Coronary artery (tissue), 2 donors: ENCODE data around the gene FALEC.
A peak's percentile ranks its signal among the peaks of the same experiment; 100 is the strongest.

Experiments used
- DNase-seq: peaks from one replicate; pipeline ENCODE4 v3.0.0-alpha.2; 2017; ENCODE audit warnings: low spot score
- H3K27ac ChIP-seq, 2 donors: fragments of 200-600 bp; sonication (generic); one replicate each; pipeline ENCODE4 v1.5.1; 2016 to 2019
- H3K4me3 ChIP-seq: fragments of 200-600 bp; sonication (generic); 2 replicates; pipeline ENCODE4 v1.5.1; 2016; ENCODE audit warnings: mild to moderate bottlenecking, moderate library complexity
- TF ChIP-seq, protein P1 (sequence below): fragments of 200-600 bp; sonication (generic); IDR thresholded peaks from one replicate; pipeline ENCODE4 v1.5.1; 2019; ENCODE audit warnings: antibody characterized with exemption

Gene FALEC

DNA sequence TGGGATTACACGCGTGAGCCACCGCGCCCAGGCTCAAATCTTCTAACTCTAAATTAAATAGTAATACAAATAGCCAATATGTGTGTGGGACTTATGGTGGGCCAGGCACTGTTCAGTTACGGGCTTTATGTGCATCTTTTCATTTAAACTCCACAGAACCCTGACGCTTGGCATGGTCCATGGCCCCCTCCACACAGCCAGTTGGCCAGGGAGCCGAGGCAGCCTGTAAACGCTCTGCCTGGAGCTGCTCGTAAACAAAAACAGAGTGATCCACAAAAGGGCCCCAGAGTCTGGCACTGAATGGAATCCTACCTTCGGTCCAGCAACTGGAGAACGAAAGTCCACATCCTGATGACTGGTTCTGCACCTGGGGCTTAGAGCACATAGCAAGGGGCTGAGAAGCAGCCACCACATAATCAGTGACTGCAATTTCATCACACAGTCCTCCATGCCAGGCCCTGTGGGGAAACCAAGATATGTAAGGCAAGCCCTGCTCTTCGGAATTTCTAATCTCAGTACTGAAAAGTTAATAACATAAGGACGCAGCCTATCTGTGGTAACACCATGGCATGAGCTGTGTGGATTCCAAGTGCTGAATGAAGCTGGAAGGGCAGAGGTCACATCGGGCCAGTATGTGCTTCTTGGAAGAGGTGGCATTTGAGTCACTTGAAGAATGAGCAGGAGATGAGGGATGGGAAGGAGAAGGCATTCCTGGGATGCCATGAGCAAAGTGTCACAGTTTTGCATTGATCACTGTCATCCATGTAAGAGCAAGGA lies 20.1 kb downstream of the FALEC start:
- TF ChIP-seq, protein P1, sequence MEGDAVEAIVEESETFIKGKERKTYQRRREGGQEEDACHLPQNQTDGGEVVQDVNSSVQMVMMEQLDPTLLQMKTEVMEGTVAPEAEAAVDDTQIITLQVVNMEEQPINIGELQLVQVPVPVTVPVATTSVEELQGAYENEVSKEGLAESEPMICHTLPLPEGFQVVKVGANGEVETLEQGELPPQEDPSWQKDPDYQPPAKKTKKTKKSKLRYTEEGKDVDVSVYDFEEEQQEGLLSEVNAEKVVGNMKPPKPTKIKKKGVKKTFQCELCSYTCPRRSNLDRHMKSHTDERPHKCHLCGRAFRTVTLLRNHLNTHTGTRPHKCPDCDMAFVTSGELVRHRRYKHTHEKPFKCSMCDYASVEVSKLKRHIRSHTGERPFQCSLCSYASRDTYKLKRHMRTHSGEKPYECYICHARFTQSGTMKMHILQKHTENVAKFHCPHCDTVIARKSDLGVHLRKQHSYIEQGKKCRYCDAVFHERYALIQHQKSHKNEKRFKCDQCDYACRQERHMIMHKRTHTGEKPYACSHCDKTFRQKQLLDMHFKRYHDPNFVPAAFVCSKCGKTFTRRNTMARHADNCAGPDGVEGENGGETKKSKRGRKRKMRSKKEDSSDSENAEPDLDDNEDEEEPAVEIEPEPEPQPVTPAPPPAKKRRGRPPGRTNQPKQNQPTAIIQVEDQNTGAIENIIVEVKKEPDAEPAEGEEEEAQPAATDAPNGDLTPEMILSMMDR = no peak
- Histone ChIP-seq H3K27ac (peak overlapping the region; percentile 19 to 72), H3K4me3 (no peak overlapping the region)
- DNase-seq = no peak

DNA sequence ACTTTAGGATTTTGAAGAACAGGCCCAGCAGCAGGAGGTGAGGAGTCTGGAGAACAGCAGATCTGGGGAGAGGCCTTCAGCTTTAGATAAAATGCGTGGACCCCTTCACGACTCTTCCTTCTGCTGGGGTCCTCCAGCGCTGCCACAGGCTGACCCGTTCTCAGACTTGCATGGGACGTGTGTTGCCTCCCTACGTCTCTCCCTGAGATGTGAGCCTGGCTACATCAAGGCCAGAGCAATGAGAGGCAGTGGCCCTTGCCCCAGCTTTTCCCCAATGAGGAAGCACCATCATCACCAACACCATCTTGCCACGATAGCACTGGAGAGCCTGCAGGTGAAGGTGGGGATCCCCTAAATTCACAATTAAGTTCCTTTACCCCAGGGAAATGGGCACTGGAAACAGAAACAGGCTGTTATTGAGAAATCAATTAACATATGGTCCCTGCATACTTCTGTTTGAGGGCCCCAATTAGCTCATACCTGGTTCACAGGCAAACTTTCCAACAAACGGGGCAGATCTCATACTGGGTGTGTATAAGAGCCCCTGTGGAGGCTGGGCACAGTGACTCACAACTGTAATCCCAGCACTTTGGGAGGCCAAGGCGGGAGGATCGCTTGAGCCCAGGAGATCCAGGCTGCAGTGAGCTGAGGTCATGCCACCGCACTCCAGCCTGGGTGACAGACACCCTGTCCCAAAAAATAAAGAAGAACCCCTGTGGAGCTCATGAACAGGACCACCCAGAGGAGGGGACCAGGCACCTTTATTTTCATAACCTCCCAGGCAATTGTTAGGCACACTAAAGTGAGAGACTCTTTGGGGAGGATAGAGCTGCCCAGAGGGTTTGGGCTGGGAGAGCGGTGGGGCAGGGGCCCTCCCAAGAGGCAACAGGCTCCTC lies 21.5 kb downstream of the FALEC start:
- Histone ChIP-seq H3K27ac (peak overlapping the region; percentile 76 to 89), H3K4me3 (no peak overlapping the region)
- TF ChIP-seq, protein P1 = no peak
- no peak for DNase-seq

DNA sequence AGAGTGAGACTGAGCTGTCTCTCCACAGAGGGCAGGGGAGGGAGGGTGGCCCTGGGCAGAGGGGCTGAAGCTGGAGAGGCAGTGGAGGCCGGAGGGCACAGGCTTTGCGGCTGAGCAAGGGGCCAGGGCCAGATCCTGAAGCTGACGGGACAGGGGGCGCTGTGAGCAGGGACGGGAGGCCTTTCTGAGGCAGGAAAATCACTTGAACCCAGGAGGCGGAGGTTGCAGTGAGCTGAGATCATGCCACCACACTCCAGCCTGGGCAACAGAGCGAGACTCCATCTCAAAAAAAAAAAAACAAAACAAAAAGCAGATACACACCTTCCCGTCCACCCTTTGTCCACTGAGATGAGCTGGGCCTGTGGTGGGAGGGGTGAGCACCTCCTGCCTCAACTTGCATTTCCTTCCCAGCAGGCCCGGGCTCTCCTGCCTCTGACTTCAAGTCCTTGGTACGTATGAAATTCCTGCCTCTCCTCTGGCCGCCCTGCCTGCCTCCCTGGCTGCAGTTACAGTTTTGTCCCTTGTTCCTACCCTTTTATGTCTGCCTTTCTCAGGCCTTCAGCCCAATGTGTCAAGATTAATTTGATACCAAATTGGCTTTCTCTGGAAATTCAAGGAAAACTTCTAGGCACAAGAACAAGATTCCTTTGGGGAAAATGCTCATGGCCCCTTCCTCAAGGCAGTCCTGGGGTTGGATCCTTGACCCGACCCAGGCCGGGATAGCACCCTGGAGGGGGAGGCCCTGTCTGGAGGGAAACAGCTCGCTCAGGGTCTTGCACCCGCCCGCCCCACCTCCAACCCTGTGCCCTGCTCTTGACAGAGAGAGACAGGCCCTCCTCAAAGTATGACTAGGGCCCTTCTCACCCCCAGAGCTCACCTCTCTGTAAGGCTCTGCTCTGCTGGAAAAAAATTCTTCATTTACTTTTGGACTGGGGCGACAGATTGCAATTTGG lies 22.5 kb downstream of the FALEC start:
- DNase-seq = no peak
- TF ChIP-seq, protein P1 = no peak
- H3K27ac ChIP-seq = peak overlapping the region; percentile 76 to 89
- H3K4me3 ChIP-seq = no peak overlapping the region

DNA sequence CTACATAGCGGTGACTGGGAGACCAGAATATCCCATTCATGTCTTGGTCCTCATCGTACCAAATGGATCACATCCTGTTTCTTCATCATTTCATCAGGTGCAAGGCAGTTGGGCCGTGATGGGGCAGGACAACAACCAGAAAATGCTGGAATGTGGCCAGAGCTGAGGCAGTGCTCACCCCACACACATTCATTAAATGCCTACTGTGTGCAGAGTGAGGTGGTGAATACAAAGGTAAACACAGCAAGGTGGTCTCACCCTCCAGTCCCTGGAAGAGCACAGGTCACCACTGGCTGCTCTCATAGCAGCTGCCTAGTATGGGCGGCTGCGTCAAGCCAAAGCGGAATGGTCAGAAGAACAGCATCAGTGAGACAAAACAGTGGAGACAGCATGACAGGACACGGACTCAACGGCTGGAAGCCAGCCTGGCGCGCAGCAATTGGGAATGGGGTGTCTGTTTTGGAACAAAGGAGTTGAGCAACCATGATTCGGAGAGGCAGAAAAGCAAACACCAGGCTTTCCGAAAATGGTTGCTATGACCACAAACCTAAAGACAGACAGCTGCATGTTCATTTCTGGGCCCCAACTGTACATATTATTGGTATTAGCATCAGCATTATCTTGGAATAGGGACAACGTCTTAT lies 28.1 kb downstream of the FALEC start:
- no peak overlapping the region for H3K4me3 ChIP-seq
- TF ChIP-seq, protein P1 = no peak
- DNase-seq = no peak
- H3K27ac ChIP-seq = peak overlapping the region in 1 of 2 donors; percentile 75

DNA sequence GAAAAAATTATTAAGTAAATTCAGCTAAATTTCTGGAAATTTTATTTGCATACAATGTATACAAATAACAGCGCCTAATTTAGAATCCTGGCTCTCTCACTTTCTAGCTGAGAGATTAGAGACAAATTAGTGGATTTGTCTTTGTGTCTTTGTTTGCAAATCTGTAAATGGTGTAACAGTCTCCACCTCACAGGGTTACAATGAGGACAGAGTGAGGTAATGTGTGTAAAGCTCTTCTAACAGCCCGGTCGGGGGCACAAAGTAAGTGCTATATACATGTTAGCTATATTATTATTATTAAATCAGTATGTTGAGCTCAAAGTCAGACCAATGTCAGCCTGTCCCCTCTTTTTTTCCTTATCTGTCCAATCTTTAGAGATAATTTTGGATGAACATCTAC lies 28.7 kb downstream of the FALEC start:
- Histone ChIP-seq H3K4me3 (no peak overlapping the region), H3K27ac (peak overlapping the region in 1 of 2 donors; percentile 75)
- TF ChIP-seq, protein P1 = no peak
- no peak for DNase-seq

DNA sequence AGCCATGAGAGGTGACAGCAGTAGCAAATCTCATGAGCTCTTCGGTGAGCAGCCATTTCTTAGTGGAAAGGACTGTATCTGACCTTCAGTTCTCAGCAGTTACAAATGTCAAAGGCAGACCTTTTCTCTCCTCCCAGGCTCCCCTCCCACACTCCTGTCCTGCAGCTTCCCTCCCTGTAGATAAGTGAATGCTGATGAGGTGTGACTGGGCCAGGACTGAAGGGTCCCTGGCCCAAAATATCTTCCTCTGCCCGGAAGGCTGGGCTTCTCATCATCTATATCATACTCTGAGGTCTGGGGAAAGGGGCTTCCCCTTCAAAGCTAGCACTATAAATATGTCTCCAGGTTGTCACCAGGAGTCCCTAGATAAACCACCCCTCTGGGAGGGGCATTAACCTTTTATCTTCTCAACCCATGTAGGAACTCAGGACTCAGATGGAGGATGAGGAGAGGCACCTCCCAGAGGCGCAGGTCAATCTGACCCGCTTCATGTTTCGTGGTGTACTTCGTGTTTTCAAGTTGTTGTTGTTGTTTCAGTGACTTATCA lies 30.0 kb downstream of the FALEC start:
- H3K27ac ChIP-seq = no peak overlapping the region
- DNase-seq = no peak
- no peak overlapping the region for H3K4me3 ChIP-seq
- TF ChIP-seq, protein P1 = no peak
